ES-I3 (cell line): Measurements from ENCODE around the gene SPIN2B.
"Not testable (repeated sequence)": the region's sequence is repeated elsewhere in the genome, so short reads cannot be mapped to it uniquely, and the experiment has no call there.

ENCODE experiments used
- H3K36me3 ChIP-seq: 2 replicates; pipeline ENCODE4 v1.6.1; 2013; ENCODE audit warnings: mild to moderate bottlenecking, low read length, control low read depth, moderate library complexity; ENCODE audit not compliant: insufficient read depth
- H3K4me1 ChIP-seq: 2 replicates; pipeline ENCODE4 v1.6.1; 2013; ENCODE audit warnings: mild to moderate bottlenecking, control low read depth, low read length; ENCODE audit not compliant: insufficient read depth
- H3K9ac ChIP-seq: 2 replicates; pipeline ENCODE4 v1.6.1; 2013; ENCODE audit warnings: low read depth, mild to moderate bottlenecking, low read length, moderate library complexity
- H3K9me3 ChIP-seq: 2 replicates; pipeline ENCODE4 v1.6.1; 2013; ENCODE audit warnings: mild to moderate bottlenecking, low read length, moderate library complexity; ENCODE audit not compliant: control insufficient read depth, insufficient read depth

SPIN2B gene

DNA sequence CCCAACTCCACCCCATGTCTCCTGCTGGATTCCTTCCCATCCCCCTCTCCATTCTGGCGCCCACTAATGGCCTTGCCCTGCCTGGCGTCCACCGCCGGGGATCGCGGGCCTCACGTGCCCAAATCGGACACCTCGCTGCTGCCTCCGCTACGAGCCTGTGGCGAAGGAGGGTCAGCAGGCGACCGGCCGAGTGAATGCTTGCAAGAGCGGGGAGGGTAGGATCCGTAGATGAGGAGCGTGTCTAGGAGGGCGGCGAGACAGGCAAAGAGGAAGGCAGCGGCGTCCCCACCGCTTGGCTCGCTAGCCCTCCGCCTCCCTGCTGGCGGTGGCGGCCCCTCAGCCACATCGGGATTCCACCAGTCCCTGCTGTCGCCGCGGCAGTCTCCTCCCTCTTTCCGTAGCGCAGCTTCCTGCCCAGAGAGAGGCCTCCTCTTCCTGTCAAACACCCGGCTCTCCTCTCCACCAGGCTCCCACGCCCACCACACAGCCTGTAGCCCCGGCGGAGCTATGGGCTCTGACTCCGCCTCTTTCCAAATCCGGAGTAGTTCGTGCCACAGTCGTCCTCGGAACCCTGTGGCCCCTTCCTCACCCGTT lies at the start of gene SPIN2B:
Gene SPIN2B, minus strand, starts transcription at position 387 of the 594 bp plus-strand sequence.
- H3K36me3 ChIP-seq: peaks cover 6% of the 10 kb centered on the region
- peak within 1 kb of the TSS; percentile 79 for H3K9ac ChIP-seq
- H3K4me1 ChIP-seq: no peaks in the 10 kb centered on the region
- H3K9me3 ChIP-seq: no peaks in the 10 kb centered on the region

DNA sequence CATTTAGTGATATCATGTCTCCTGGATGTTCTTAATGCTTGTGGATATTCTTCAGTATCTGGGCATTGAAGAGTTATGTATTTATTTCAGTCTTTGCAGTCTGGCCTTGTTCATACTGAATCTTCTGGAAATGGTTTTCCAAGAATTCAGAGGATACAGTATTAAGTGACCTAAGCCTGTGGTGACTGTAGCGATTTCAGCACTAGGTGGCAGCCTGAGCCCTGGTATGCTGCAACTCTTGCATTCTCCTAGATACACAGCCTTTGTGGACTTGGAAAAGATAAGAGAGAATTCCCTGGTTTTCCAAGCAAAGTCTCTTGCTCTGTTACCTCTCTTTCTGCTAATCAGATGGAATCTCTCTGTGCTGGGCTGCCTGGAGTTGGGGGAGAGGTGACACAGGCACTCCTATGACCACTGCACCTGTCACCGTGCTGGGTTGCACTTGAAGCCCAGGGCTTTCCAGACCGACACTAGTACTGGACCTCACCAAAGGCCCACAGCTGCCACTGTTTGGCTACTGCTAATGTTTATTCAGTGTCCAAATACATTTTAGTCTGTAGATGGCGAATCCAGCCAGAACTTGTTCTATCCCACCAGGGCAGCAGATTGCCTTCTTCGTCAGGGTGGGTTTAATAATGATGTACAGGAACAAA lies 35.2 kb upstream of the SPIN2B start:
- peaks cover 4% of the 10 kb centered on the region; the same call in 1 of the 2 replicates for H3K9me3 ChIP-seq
- 0 out of 2 replicates have a peak, but pooled peaks cover 2% of the 10 kb centered on the region for H3K4me1 ChIP-seq
- no peak overlapping the region for H3K9ac ChIP-seq
- no peaks in the 10 kb centered on the region for H3K36me3 ChIP-seq

GRCh38 chrX:57155171-57155570 lies 33.8 kb upstream of the SPIN2B start:
- Histone ChIP-seq H3K9me3 (peaks cover 4% of the 10 kb centered on the region; the same call in 1 of the 2 replicates), H3K36me3 (no peaks in the 10 kb centered on the region), H3K4me1 (0 out of 2 replicates have a peak, but pooled peaks cover 2% of the 10 kb centered on the region), H3K9ac (no peak overlapping the region)

GRCh38 chrX:57152222-57152621 lies 30.9 kb upstream of the SPIN2B start:
- not testable (repeated sequence) for H3K9me3 ChIP-seq, H3K9ac ChIP-seq, H3K4me1 ChIP-seq, H3K36me3 ChIP-seq

- Histone ChIP-seq H3K9me3 (no peaks in the 10 kb centered on the region), H3K36me3 (no peaks in the 10 kb centered on the region), H3K4me1 (no peaks in the 10 kb centered on the region), H3K9ac (no peak overlapping the region)
These were observed 17.3 kb upstream of the SPIN2B start for GRCh38 chrX:57138674-57139073.

- H3K36me3 ChIP-seq: no peaks in the 10 kb centered on the region
- no peaks in the 10 kb centered on the region for H3K9me3 ChIP-seq
- H3K9ac ChIP-seq: peak overlapping the region; percentile 46; the same call in 1 of the 2 replicates
- H3K4me1 ChIP-seq: no peaks in the 10 kb centered on the region
These were observed 16.2 kb upstream of the SPIN2B start for GRCh38 chrX:57137501-57137900.

GRCh38 chrX:57137073-57137472 lies 15.7 kb upstream of the SPIN2B start, which contains the start of gene SPIN2A:
Gene SPIN2A (minus strand): TSS chrX:57137397. CDS start chrX:57136597, 800 bp downstream.
- not testable (repeated sequence) for H3K36me3 ChIP-seq, H3K9me3 ChIP-seq, H3K4me1 ChIP-seq
- H3K9ac ChIP-seq: peak within 1 kb of the TSS; percentile 46; the same call in 1 of the 2 replicates

- H3K9me3 ChIP-seq, H3K4me1 ChIP-seq, H3K36me3 ChIP-seq: not testable (repeated sequence)
- peak overlapping the region; percentile 46; the same call in 1 of the 2 replicates for H3K9ac ChIP-seq
These were observed 15.2 kb upstream of the SPIN2B start for GRCh38 chrX:57136589-57136988.

DNA sequence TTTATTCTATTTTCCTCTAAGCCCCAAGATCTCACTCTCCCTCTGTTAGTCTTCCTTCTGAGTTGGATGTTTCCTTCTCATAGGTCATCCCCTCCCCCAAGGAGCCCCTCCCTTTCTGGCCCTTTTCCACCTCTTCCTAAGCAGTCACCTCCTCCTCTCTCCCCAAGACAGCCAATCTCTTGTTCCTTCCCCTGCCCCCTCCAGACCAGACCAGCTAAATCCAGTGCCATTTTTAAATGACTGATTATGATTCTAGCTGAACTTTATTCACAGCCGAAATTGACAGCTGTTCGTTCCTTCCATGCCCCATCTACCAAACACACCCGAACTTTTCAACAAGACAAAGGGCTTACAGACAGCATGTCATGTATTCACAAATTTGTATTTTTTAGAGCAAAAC lies 13.9 kb upstream of the SPIN2B start:
- Histone ChIP-seq H3K4me1 (no peaks in the 10 kb centered on the region), H3K9ac (no peak overlapping the region), H3K9me3 (no peaks in the 10 kb centered on the region), H3K36me3 (no peaks in the 10 kb centered on the region)

GRCh38 chrX:57134702-57135101 lies 13.4 kb upstream of the SPIN2B start:
- Histone ChIP-seq H3K4me1 (no peaks in the 10 kb centered on the region), H3K36me3 (no peaks in the 10 kb centered on the region), H3K9me3 (no peaks in the 10 kb centered on the region), H3K9ac (no peak overlapping the region)

DNA sequence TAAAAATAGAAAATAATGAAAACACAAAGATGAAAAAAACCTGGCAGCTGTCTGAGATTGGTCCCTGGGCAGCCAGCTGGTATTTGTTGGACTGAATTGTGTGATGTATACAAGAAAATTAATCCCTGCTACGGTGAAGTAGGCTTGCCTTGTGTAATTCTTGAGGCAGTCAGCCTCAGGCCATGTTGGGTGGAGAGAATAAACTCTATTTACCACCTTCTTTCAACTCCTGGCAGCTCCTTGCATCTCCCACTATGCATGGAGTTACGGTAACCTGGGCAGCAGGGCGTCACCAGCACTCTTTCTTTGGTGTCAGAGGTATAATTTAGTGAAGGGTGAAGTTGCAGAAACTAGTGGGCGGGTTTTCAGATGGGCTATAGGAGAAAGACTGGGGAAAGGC lies 12.4 kb upstream of the SPIN2B start:
- no peak overlapping the region for H3K9ac ChIP-seq
- H3K9me3 ChIP-seq: no peaks in the 10 kb centered on the region
- no peaks in the 10 kb centered on the region for H3K4me1 ChIP-seq
- no peaks in the 10 kb centered on the region for H3K36me3 ChIP-seq

- H3K9me3 ChIP-seq, H3K9ac ChIP-seq, H3K4me1 ChIP-seq, H3K36me3 ChIP-seq: not testable (repeated sequence)
These were observed 11.9 kb upstream of the SPIN2B start for GRCh38 chrX:57133284-57133683.

GRCh38 chrX:57132046-57132445 lies 10.7 kb upstream of the SPIN2B start:
- H3K4me1 ChIP-seq: no peaks in the 10 kb centered on the region
- H3K9ac ChIP-seq: no peak overlapping the region
- no peaks in the 10 kb centered on the region for H3K36me3 ChIP-seq
- H3K9me3 ChIP-seq: no peaks in the 10 kb centered on the region

DNA sequence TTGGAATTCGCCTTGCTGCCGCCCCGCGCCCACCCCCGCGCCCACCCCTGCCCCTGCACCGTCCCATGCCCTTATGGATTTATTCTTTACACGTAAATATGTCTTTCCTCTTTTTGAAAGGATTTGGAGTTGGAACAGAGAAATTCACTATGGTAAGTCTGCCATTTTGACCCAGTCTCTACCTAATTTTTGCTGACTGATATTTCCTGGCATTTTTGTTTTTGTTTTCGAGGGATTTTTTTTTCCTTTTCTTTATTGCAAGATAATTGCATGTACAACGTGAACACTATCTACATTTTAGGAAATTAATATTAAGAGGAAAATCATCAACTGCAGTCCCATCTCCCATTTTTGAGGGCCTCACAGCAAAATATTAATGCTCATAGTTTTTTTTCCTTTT lies 468 bp upstream of the SPIN2B start:
- peak overlapping the region; percentile 79 for H3K9ac ChIP-seq
- no peaks in the 10 kb centered on the region for H3K4me1 ChIP-seq
- H3K9me3 ChIP-seq: no peaks in the 10 kb centered on the region
- peaks cover 4% of the 10 kb centered on the region; the same call in 1 of the 2 replicates for H3K36me3 ChIP-seq

GRCh38 chrX:57120619-57121161 lies 658 bp downstream of the SPIN2B start:
- not testable (repeated sequence) for H3K4me1 ChIP-seq, H3K9me3 ChIP-seq
- peaks cover 10% of the 10 kb centered on the region for H3K36me3 ChIP-seq
- peak overlapping the region; percentile 79 for H3K9ac ChIP-seq
